ENCODE measurements around the gene DAZAP1. TPM values are rescaled to one million over a fixed set of nuclear protein-coding genes. Genes with fewer than 3 reads are reported as not detected.

DAZAP1 gene
- total and polyA plus RNA-seq, 2 experiments from 2014 or later, result 11.0 to 56.6 TPM

DNA sequence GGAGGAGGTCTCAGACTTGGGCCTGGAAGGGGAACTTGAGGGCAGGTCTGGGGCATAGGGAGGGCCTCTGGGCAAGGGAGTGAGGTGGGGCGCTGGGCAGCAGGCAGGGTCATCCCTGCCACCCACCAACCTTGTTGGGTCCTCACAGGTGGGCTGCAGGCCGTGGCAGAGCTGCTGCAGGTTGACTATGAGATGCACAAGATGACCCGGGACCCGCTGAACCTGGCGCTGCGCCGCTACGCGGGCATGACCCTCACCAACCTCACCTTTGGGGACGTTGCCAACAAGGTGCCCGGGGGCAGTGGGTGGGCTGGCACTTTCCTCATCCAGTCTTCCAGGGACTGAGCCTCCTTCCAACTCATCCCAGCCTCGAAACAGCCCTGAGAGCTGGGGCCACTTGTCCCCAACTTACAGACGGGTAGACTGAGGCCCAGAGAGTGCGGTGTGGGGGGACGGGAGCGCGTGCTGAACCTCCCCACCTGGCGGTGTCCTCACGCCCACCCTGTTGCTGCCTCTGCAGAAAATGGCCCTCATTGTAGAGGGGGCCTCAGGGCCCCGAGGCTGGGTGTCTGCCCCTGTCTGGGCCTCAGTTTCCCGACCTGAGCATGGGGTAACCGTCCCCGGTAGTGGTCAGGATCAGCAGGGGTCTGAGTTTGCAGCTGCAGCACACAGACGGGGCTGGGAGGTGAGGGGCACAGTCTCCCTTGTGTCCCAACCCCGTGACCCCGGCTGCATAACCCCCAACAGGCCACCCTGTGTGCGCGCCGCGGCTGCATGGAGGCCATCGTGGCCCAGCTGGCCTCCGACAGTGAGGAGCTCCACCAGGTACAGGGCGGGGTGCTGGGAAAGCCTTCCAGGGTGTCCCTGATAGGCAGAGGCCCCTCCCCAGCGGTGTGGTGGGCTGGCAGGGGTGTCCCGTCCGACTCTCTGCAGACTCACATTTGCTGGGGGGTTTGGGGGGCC is 52.9 kb downstream of the DAZAP1 start:
- H3K9me2 ChIP-seq (ENCODE audit: insufficient read depth), result no peaks in the 10 kb centered on the region

DNA sequence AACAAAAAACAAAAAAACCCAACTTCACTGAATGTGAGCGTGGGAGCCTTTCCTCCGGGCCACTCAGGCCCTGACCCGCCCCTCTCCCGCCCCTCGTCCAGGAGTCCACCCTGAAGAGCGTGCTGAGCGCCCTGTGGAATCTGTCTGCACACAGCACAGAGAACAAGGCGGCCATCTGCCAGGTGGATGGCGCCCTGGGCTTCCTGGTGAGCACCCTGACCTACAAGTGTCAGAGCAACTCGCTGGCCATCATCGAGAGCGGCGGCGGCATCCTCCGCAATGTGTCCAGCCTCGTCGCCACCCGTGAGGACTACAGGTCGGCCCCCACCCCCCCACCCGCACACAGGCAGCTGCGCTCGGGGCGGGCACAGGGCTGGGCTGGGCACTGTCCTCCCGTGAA is 54.5 kb downstream of the DAZAP1 start:
- no peak overlapping the region for H3K4me2 ChIP-seq (ENCODE audit: unreplicated experiment)
- no peak overlapping the region for H3K9ac ChIP-seq
- H3F3A ChIP-seq (ENCODE audit: insufficient read depth), result no peaks in the 10 kb centered on the region
- 90 to 92% methylated on average over 8 to 24 of the region's 24 CpGs for WGBS, 2 experiments (ENCODE audit: low coverage in 1 of 2, low lambda C conversion rate in 2 of 2, missing lambda C conversion rate in 2 of 2)
- in situ Hi-C loops (cut with MboI), result no loop called here
- no peaks in the 10 kb centered on the region for H3K9me3 ChIP-seq (ENCODE audit: low read depth)
- DNase-seq, result no peak
- no peaks in the 10 kb centered on the region for H3K79me2 ChIP-seq (ENCODE audit: insufficient read depth)
- H4K20me1 ChIP-seq (ENCODE audit: insufficient read depth), result no peaks in the 10 kb centered on the region
- H3K36me3 ChIP-seq (ENCODE audit: low read depth), result no peaks in the 10 kb centered on the region
- no peaks in the 10 kb centered on the region; the same call in 1 of the 2 replicates for H3K27me3 ChIP-seq (replicated peaks; ENCODE audit: insufficient read depth)
- no peak overlapping the region for H2AFZ ChIP-seq
- no peaks in the 10 kb centered on the region for H3K9me2 ChIP-seq (ENCODE audit: insufficient read depth)
- TF ChIP-seq EZH2phosphoT487 (IDR thresholded peaks at IDR 0.05; ENCODE audit: insufficient read depth, low read depth), result no peak
- TF ChIP-seq EZH2 (IDR thresholded peaks at IDR 0.05; ENCODE audit: insufficient read depth, poor library complexity, severe bottlenecking), result no peak
- no peaks in the 10 kb centered on the region for H3K4me1 ChIP-seq (ENCODE audit: insufficient read depth)
- H3K27ac ChIP-seq, result no peak overlapping the region
- H3K4me3 ChIP-seq, result no peak overlapping the region

More for the DNA sequence above, 52.9 kb downstream of the DAZAP1 start:
- Histone ChIP-seq H3K4me3 (no peak overlapping the region), H3K9me3 (ENCODE audit: low read depth) (no peaks in the 10 kb centered on the region), H2AFZ (no peak overlapping the region), H3K4me2 (ENCODE audit: unreplicated experiment) (no peak overlapping the region), H3K27me3 (replicated peaks; ENCODE audit: insufficient read depth) (peaks cover 5% of the 10 kb centered on the region; the same call in 1 of the 2 replicates), H3K36me3 (ENCODE audit: low read depth) (no peaks in the 10 kb centered on the region), H3K79me2 (ENCODE audit: insufficient read depth) (no peaks in the 10 kb centered on the region), H3F3A (ENCODE audit: insufficient read depth) (no peaks in the 10 kb centered on the region), H3K9ac (no peak overlapping the region), H4K20me1 (ENCODE audit: insufficient read depth) (no peaks in the 10 kb centered on the region), H3K4me1 (ENCODE audit: insufficient read depth) (no peaks in the 10 kb centered on the region), H3K27ac (no peak overlapping the region)
- no peak for DNase-seq
- 90 to 92% methylated on average over 33 to 36 of the region's 36 CpGs for WGBS, 2 experiments (ENCODE audit: low coverage in 1 of 2, low lambda C conversion rate in 2 of 2, missing lambda C conversion rate in 2 of 2)
- no peak for TF ChIP-seq EZH2phosphoT487 (IDR thresholded peaks at IDR 0.05; ENCODE audit: insufficient read depth, low read depth)
- no peak for TF ChIP-seq EZH2 (IDR thresholded peaks at IDR 0.05; ENCODE audit: insufficient read depth, poor library complexity, severe bottlenecking)
- in situ Hi-C loops (cut with MboI), result no loop called here

DNA sequence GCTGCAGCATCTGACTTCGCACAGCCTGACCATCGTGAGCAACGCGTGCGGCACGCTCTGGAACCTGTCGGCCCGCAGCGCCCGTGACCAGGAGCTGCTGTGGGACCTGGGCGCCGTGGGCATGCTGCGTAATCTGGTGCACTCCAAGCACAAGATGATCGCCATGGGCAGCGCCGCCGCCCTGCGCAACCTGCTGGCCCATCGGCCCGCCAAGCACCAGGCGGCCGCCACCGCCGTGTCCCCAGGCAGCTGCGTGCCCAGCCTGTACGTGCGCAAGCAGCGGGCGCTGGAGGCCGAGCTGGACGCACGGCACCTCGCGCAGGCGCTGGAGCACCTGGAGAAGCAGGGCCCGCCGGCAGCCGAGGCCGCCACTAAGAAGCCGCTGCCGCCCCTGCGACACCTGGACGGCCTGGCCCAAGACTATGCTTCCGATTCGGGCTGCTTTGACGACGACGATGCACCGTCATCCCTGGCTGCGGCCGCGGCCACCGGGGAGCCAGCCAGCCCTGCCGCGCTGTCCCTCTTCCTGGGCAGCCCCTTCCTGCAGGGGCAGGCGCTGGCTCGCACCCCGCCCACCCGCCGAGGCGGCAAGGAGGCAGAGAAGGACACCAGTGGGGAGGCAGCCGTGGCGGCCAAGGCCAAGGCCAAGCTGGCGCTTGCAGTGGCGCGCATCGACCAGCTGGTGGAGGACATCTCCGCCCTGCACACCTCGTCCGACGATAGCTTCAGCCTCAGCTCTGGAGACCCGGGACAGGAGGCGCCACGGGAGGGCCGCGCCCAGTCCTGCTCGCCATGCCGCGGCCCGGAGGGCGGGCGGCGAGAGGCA is 58.0 kb downstream of the DAZAP1 start:
- H3K9me2 ChIP-seq (ENCODE audit: insufficient read depth), result no peaks in the 10 kb centered on the region
- no peaks in the 10 kb centered on the region for H3K9me3 ChIP-seq (ENCODE audit: low read depth)
- H4K20me1 ChIP-seq (ENCODE audit: insufficient read depth), result no peaks in the 10 kb centered on the region
- H3K27me3 ChIP-seq (replicated peaks; ENCODE audit: insufficient read depth), result no peaks in the 10 kb centered on the region; the same call in 1 of the 2 replicates
- in situ Hi-C loops (cut with MboI), result no loop called here
- H3K4me2 ChIP-seq (ENCODE audit: unreplicated experiment), result no peak overlapping the region
- no peak for TF ChIP-seq EZH2phosphoT487 (IDR thresholded peaks at IDR 0.05; ENCODE audit: insufficient read depth, low read depth)
- TF ChIP-seq EZH2 (IDR thresholded peaks at IDR 0.05; ENCODE audit: insufficient read depth, poor library complexity, severe bottlenecking), result no peak
- no peaks in the 10 kb centered on the region for H3K36me3 ChIP-seq (ENCODE audit: low read depth)
- 82 to 83% methylated on average over 62 to 69 of the region's 83 CpGs for WGBS, 2 experiments (ENCODE audit: low coverage in 1 of 2, low lambda C conversion rate in 2 of 2, missing lambda C conversion rate in 2 of 2)
- no peak for DNase-seq
- H3K9ac ChIP-seq, result no peak overlapping the region
- no peaks in the 10 kb centered on the region for H3K79me2 ChIP-seq (ENCODE audit: insufficient read depth)
- no peak overlapping the region for H3K27ac ChIP-seq
- no peak overlapping the region for H3K4me3 ChIP-seq
- no peaks in the 10 kb centered on the region for H3F3A ChIP-seq (ENCODE audit: insufficient read depth)
- H3K4me1 ChIP-seq (ENCODE audit: insufficient read depth), result no peaks in the 10 kb centered on the region
- H2AFZ ChIP-seq, result no peak overlapping the region

DNA sequence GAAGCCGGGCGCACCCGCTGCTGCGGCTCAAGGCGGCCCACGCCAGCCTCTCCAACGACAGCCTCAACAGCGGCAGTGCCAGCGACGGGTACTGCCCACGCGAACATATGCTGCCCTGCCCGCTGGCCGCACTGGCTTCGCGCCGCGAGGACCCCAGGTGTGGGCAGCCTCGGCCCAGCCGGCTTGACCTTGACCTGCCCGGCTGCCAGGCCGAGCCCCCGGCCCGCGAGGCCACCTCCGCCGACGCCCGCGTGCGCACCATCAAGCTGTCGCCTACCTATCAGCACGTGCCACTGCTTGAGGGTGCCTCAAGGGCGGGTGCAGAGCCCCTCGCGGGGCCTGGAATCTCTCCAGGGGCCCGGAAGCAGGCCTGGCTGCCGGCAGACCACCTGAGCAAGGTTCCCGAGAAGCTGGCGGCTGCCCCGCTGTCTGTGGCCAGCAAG is 58.7 kb downstream of the DAZAP1 start:
- TF ChIP-seq EZH2phosphoT487 (IDR thresholded peaks at IDR 0.05; ENCODE audit: insufficient read depth, low read depth) (no peak), EZH2 (IDR thresholded peaks at IDR 0.05; ENCODE audit: insufficient read depth, poor library complexity, severe bottlenecking) (no peak)
- H3F3A ChIP-seq (ENCODE audit: insufficient read depth), result no peaks in the 10 kb centered on the region
- no peak for DNase-seq
- H2AFZ ChIP-seq, result no peak overlapping the region
- no peaks in the 10 kb centered on the region for H4K20me1 ChIP-seq (ENCODE audit: insufficient read depth)
- no peaks in the 10 kb centered on the region for H3K9me2 ChIP-seq (ENCODE audit: insufficient read depth)
- H3K4me3 ChIP-seq, result no peak overlapping the region
- H3K4me2 ChIP-seq (ENCODE audit: unreplicated experiment), result no peak overlapping the region
- in situ Hi-C loops (cut with MboI), result no loop called here
- no peaks in the 10 kb centered on the region for H3K9me3 ChIP-seq (ENCODE audit: low read depth)
- no peaks in the 10 kb centered on the region; the same call in 1 of the 2 replicates for H3K27me3 ChIP-seq (replicated peaks; ENCODE audit: insufficient read depth)
- no peaks in the 10 kb centered on the region for H3K4me1 ChIP-seq (ENCODE audit: insufficient read depth)
- no peaks in the 10 kb centered on the region for H3K36me3 ChIP-seq (ENCODE audit: low read depth)
- no peak overlapping the region for H3K9ac ChIP-seq
- no peak overlapping the region for H3K27ac ChIP-seq
- H3K79me2 ChIP-seq (ENCODE audit: insufficient read depth), result no peaks in the 10 kb centered on the region
- WGBS, 2 experiments (ENCODE audit: low coverage in 1 of 2, low lambda C conversion rate in 2 of 2, missing lambda C conversion rate in 2 of 2), result 71 to 73% methylated on average over 37 to 39 of the region's 41 CpGs
